NCI-H2107 treated with DMSO at 0.1 percent for 48 hours (cell line): Measurements from ENCODE around the gene NCEH1.
"Not testable (repeated sequence)": the region's sequence is repeated elsewhere in the genome, so short reads cannot be mapped to it uniquely, and the experiment has no call there.

Experiments used
- DNase-seq: peaks from one replicate; lab custom pipeline; 2025; ENCODE audit not compliant: unreplicated experiment; lab: John Stamatoyannopoulos, UW

Gene NCEH1, protein sequence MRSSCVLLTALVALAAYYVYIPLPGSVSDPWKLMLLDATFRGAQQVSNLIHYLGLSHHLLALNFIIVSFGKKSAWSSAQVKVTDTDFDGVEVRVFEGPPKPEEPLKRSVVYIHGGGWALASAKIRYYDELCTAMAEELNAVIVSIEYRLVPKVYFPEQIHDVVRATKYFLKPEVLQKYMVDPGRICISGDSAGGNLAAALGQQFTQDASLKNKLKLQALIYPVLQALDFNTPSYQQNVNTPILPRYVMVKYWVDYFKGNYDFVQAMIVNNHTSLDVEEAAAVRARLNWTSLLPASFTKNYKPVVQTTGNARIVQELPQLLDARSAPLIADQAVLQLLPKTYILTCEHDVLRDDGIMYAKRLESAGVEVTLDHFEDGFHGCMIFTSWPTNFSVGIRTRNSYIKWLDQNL

DNA sequence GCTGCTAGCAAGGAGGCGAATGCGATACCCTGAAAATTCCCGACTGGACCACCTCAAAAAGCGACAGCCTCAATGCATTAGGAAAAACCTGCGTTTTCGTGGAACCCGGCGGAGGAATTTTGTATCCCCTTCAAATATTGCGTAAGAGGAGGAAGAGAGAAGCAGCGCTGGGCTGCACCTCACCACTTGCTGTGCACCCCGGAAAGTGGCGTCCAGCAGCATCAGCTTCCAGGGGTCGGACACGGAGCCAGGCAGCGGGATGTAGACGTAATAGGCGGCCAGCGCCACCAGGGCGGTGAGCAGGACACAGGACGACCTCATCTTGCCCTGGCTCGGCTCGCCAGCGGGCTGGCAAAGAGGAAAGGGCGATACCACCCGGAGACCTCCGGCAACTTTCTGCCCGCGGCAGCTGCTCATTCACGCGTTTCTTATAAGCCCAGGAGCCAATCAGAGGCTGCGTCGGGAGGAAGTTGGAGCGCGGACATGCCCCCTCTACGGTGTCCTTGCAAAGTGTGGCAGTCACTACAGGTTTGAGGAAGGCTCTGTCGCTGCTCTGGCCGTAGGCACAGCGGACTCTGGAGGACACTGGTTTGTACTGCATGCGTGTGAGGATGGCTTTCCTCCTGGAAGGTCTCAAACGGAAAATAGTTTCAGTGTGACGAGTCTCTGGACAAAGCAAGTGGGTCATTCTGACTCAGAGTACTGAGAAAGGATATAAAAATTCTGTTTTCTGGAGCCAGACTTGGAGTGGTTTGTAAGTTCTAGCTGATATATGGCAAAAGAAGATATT is at the start of gene NCEH1:
Gene NCEH1, minus strand, starts transcription at position 404 of the 790 bp plus-strand sequence. Its CDS starts 83 bp downstream, at position 321.
- peak; percentile 99 for DNase-seq

DNA sequence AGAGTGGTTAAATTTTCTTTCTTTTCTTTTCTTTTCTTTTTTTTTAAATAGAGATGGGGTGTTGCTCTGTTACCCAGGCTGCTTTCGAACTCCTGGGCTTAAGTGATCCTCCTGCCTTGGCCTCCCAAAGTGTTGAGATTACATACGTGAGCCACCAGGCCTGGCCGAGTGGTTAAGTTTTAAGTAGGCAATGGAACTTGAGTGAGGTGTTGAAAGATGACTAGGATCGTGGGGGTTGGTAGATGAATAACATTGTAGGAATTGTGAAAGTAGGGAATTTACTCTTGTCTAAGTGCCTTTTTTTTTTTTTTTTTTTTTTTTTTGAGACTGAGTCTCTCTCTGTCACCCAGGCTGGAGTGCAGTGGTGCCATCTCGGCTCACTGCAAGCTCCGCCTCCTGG is 49.5 kb upstream of the NCEH1 start:
- DNase-seq, result not testable (repeated sequence)

DNA sequence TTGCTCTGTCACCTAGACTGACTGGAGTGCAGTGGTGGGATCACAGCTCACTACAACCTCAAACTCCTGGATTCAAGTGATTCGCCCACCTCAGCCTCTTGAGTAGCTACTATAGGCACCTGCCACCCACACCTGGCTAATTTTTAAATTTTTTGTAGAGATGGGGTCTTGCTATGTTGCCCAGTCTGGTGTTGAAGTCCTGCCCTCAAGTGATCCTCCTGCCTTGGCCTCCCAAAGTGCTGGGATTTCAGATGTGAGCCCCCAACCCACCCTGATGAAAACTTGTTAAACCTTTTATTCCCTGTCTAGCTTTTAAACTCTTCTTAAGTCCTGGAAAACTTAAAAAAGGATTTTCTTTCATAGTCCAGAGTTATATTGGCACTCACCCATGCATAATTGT is 42.3 kb upstream of the NCEH1 start:
- DNase-seq, result no peak

DNA sequence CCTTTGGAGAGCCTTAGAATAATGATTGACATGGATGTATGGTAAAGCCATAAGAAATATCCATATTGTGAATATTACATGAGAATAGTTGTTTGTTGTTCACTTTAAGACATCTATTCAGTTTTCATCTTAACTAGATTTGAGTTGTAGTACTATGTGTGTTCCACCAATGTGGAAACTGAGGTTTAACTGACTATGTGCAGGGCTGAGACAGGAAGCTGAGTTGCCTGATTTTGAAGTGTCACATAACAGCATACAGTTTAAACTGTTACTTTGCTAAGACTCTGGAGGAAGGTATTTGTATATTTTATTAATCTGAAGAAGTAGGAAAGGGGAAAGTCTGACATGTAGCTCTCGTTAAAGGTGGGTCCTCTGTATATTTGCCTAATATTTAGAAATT is 41.8 kb upstream of the NCEH1 start:
- no peak for DNase-seq

DNA sequence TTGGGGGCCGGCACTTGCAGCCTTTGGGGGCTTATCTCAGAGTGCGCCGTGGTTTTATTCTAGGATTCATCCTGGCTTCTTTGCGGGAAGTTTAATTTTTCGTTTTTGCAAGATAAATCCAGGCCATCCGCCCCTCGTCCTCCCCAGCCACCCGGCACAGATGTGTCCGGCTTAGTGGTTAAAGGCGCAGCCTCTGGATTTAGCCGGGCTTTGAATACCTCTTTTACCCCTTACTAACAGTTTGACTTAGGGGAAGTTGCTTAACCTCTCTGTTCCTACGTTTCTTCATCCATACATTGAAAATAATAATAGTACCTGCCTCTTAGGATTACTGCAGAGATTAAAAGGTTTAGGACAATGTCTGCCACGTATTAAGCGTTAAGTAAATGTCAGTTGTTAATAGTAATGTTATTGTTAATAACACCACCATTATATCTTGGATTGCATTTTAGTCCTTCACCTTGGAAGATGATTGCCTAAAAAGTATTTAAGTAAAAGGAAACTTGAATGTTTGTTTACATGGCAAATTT is 40.4 kb upstream of the NCEH1 start:
- peak; percentile 40 for DNase-seq

DNA sequence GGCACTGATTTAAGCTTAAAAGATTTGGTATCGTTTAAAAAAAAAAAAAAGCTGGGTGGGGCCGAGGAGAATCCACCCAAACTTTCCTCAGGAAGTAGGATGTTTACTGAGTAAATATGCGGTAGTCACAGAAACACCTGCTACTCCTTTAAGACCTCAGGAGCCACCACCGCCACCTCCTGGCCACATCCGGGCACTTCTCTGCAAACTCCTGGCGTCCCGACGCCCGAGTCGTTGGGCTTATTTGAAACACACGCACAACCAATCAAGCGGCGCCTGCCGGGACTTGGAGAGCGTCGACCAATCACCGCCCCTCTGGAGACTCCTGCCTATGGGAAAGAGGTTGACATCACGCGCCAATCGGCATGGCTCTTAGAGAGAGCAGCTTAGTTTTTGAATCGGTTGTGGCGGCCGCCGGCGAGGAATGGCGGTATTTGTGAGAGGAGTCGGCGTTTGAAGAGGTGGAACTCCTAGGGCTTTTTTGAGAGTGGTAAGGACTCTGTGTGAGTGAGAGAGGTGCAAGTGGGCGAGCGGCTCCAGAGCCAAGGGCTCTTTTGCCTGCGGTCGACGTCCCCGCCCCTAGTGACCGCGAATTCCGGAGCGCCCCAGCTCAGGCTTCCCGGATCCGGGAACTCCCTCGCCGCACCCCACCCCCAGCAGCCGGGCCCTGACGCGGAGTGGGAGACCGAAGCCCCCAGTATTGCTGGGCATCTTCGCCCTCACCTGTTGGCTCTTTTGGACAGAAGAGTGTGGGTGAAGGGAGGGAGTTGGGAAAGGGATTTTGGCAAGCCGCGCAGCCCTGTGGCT is 39.7 kb upstream of the NCEH1 start, which contains the start of gene ECT2:
Gene ECT2, plus strand, starts transcription at position 359 of the 807 bp plus-strand sequence. CDS start 3,805 bp downstream, outside the sequence.
- peak; percentile 100 for DNase-seq

DNA sequence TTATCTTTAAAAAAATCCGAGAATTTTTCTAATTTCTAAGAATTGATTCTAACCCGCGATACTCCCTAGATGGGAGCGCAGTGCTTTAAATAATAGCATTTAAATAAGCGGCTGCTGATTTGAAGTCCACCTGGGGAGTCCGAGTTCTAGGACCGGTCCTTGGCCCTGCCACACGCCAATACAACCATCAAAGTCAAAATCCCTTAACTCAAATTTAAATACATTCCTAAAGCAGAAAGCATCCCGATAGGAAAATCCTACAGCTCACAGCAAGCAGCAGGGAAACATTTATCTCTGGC is 39.2 kb upstream of the NCEH1 start:
- DNase-seq, result no peak

DNA sequence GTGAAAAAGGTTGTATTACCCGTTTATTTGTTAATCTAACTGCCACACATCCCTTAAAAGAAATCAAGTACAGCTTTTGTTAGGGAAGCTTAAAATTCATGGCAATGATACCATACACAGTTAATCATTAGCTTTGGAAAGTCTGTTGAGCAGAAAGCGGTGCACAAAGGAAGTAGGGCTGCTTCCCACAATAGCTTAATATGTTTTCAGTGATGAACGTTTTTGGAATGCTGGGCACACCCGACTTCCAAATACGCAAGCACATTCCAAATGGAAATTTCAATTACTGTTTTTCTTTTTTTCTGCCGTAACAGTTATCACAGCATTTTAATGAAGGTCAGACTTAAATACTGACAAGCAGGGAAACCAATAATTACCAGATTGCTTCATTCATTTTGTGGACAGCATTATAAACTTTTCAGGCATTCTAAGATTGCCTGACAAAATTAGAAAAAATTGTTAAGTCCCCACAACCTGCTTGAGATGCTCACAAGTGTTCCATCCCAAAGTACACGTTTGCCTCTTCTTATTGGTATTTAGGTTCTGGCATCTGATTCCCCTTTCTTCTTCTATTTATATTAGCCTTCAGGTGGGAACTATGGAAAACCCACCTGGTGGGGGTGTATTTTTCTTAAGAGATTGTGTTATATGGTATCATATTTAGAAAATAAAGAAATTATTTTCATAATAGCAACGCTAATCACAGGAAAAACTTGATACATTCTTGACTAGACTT is 38.5 kb upstream of the NCEH1 start:
- no peak for DNase-seq

DNA sequence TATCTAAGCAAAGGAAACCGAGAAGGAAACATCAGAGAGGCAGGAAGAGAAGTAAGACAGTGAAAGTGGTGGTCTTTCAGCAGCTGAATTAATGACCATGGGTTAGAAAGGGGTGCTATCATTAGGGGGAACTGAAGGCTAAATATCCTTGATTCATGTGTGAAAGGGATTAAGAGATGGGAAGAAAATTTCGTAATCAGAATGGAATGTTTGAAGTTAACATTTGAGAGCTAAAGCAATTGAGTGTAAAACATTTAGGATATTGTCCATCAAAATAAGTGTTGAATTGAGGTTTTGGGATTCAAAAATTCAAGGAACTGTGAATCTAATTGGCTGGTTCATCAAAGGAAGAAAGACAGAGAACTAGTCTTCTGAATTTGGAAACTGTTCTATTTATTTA is 35.6 kb upstream of the NCEH1 start:
- DNase-seq, result no peak

DNA sequence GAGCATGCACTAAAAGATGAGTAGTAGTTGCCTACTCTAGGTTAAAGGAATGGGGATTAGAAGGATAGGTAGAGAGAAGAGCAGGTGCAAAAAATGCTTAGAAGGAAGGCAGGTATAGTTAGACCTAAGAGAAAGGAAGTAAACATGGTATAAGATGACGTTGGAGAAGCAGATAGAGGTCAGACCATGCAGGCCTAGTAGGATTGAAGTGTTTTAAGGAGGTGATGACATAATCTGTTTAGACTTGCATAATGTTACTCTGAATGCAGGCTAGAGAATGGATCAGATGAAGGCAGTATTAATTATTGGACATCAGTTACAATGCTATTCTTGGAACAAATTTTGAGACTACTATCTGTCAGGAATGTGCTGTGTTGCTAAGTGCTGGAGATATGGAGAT is 28.6 kb upstream of the NCEH1 start:
- no peak for DNase-seq

DNA sequence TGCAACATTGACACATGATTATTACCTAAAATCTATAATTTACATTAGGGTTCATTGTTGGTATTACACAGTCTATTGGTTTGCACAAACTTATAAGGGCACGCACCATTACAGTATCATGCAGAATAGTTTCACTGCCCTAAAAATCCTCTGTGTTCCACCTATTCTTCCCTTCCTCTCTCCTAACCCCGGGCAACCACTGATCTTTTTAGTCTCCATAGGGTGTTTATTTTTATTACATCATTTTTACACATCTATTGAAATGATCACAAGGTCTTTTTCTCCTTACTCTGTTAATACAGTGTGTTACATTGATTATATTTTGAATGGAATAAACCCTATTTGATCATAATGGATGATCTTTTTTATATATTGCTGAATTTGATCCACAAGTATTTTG is 24.1 kb upstream of the NCEH1 start:
- DNase-seq, result no peak

DNA sequence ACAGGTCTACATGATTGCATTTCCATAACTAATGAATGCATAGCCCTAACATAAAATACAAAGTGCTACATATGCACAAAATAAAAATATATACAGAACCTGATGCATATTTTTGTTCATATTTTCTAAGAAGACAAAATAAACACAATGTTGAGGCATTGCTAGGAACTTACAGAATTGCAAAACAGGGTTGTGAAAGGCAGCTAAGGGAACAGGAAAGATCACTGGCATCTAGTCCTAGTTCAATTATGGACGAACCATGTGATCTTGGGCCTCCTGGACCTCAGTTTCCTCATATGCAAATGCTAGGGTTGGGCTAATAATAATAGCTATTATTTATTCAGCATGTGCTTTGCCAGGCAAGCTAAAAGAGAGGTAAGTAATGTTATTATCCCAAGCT is 15.5 kb upstream of the NCEH1 start:
- no peak for DNase-seq

DNA sequence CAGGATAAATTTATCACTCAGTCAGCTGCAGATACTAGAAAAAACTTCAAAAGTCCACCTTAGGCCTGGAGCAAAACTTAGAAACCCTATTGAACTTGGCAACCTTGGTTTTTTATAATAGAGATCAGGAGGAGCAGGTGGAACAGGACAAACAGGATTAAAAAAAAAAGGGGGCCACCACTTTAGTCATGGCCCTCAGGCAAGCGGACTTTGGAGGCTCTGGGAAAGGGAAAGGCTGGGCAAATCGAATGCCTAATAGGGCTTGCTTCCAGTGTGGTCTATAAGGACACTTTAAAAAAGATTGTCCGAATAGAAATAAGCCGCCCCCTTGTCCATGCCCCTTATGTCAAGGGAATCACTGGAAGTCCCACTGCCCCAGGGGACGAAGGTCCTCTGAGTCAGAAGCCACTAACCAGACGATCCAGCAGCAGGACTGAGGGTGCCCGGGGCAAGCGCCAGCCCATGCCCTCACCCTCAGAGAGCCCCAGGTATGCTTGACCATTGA is 11.7 kb upstream of the NCEH1 start:
- not testable (repeated sequence) for DNase-seq

DNA sequence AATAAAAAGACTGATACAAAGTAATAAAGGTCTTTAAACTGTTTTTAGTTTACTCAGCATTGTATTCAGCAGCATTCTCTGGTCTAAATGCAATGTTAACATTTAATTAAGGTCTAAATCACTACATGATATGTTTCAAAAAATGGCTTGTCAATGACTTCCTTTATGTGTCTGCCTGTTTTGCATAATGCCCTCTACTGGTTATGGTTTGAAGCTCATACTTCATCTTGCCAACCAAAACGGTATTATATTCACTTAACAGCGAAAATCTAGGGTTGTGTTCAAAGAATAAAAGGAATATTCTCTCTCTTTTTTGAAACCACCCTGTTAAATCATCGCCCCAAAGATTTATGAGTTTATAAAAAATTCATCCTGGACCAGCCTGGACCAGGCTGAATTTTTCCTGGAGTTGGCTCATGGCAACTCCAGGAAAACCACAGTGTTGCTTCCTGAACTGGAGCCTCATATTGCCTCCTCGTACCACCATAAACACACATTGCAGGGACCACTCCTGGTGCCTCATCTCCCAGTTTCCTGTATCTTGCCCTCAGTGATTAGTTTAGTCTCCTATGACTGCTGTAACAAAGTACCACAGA is 6.7 kb upstream of the NCEH1 start:
- no peak for DNase-seq

DNA sequence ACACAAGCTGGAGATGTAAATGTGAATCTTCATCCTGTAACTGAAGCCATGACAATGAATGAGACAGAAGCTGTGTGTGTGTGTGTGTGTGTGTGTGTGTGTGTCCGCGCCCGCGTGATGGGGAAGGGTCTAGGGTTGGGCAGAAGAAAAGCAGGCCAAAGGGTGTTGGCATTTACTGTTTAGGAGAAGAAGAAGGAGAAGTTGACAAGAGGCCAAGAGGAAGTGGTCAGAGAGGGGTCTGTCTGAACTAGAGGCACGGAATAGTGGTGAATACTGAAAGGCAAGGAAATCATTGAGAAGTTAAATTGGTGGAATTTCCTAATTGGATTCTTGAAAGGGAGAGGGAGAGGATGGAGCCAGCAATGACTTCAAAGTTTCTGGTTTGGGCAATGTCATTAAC is 5.6 kb upstream of the NCEH1 start:
- DNase-seq, result no peak

DNA sequence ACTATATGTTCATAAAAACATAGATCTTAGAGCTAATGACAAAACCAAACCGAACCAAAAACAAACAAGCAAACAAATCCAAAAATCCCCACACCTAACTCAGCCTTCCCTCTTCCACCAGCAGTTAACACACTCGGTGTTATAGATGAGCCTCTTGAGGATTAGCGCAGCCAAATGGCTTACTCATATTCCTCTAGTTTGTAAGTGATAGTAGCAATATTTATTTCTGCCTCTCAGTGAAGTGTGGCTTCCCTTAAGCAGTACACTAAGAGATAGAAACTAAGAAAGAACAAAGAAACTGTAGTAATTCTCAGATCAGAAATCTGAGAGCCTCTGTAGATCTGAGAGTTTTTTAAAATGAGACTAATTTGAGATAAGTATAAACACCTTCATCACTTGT is 2.4 kb upstream of the NCEH1 start:
- no peak for DNase-seq

DNA sequence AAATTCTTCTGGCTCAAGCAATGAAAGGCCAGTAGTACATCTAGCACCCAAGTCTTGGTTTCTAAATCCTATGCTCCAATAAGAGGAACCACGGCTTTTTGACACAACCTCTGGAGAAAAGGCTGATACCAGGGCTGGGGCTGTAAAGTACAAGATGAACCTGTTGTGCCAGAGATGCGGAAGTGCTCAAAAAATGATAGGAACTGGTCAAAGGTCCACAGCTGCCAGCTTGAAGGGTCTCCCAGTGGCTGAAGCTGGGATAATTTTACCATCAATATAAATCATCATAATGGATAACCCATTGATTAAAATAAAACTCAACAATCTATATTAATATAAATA is 558 bp upstream of the NCEH1 start:
- no peak for DNase-seq

DNA sequence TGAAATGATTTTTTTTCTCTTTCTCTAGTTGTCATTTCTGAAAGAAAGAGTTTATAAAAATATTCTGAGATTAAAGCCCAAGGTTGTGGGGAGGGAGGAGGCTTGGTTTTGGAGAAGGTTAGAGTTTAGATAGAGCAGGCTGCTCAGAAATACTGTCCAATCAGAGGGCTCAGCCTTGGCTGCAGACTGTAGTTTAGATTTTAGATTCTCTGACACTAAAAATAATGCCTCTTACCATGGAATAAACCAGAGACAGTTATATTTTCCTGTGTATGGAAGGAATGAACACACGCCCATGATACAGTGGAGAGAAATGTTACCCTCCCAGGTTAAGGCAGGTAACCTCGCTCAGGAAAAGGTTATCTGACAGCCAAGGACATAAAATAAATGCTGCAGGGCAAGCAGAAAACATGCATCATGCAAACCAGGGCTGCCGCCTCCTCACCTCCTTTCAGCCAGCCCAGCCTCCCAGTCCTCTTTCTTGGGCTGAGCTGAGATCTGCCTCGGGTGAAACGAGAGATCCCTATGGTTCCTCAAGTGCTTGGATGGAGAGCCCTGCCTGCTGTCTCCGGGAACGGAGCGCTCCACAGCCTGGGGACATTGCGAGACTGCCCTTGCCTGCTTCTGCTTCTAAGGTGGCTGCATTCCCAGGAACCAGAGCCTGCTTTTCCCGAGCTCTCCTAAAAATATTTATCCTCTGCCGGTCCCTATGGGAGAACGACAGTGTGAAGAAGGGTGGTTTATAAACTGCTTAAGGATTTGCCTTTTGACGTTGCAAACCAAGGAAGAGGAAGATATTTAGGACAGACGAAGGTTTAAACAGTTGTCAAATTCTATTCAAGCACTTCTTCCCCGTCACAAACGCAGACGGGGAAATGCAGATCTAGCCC is 848 bp downstream of the NCEH1 start:
- DNase-seq, result peak; percentile 64
